Measurements from ENCODE around the gene LILRB3.
A peak's percentile ranks its signal among the peaks of the same experiment; 100 is the strongest.

- TF ChIP-seq POLR2A (IDR thresholded peaks at IDR 0.05) (peak; percentile 72), CTCF (IDR thresholded peaks at IDR 0.05) (peak; percentile 15 to 50 (median 32))
These were observed 33.6 kb downstream of the LILRB3 start, which contains the start of gene MBOAT7 for GRCh38 chr19:54189145-54189734.
